Measurements from ENCODE around the gene CCDC69. TPM values are rescaled to one million over a fixed set of nuclear protein-coding genes. Genes with fewer than 3 reads are reported as not detected.

Gene CCDC69
- total RNA-seq, 2 experiments from 2014 or later = 33.0 to 34.5 TPM

GRCh38 chr5:151253605-151253950, 29.7 kb upstream of the CCDC69 start:
- ChIA-PET CTCF (interaction anchor here (0.5 to 2.9 kb wide), 6 partner anchors 9 to 138 kb away, joined by 3 to 11 read pairs (median 9); partner anchors contain the start of gene CCDC69), POLR2A (interaction anchor here (0.9 to 1.2 kb wide), 2 partner anchors 10 to 38 kb away, joined by 3 to 4 read pairs; no protein-coding TSS in a partner anchor)
- Mint-ChIP-seq H3K4me1 (ENCODE audit: low read depth) (peaks cover 39% of the 10 kb centered on the region), H3K9me3 (no peaks in the 10 kb centered on the region), H3K4me3 (peak overlapping the region; percentile 90), H3K27ac (peak overlapping the region; percentile 22), H3K27me3 (no peaks in the 10 kb centered on the region), H3K36me3 (ENCODE audit: low read depth) (no peaks in the 10 kb centered on the region)
- intact Hi-C loops (cut with micrococcal nuclease) = loop anchor here (5.0 kb wide), 1 partner anchor 41 kb away; no protein-coding TSS in a partner anchor
- DNase-seq = no peak
- ATAC-seq = no peak
- TF ChIP-seq CTCF (IDR thresholded peaks at IDR 0.05) = no peak

GRCh38 chr5:151252762-151253604, 29.1 kb upstream of the CCDC69 start, which contains the start of gene GM2A:
Gene GM2A (plus strand): TSS chr5:151253185. CDS start chr5:151253217, 32 bp downstream.
- Mint-ChIP-seq H3K9me3 (no peaks in the 10 kb centered on the region), H3K4me3 (peak within 1 kb of the TSS; percentile 90), H3K27me3 (no peaks in the 10 kb centered on the region), H3K27ac (peak within 1 kb of the TSS; percentile 95), H3K36me3 (ENCODE audit: low read depth) (no peaks in the 10 kb centered on the region), H3K4me1 (ENCODE audit: low read depth) (peaks cover 39% of the 10 kb centered on the region)
- ChIA-PET CTCF (interaction anchor here (0.5 to 3.4 kb wide), 13 partner anchors 10 to 138 kb away, joined by 3 to 16 read pairs (median 6); partner anchors contain the start of gene CCDC69), POLR2A (interaction anchor here (0.6 to 1.8 kb wide), 6 partner anchors 11 to 500 kb away, joined by 3 to 6 read pairs (median 4); no protein-coding TSS in a partner anchor)
- no peak for TF ChIP-seq CTCF (IDR thresholded peaks at IDR 0.05)
- intact Hi-C loops (cut with micrococcal nuclease) = loop anchor here (5.0 kb wide), 1 partner anchor 41 kb away; no protein-coding TSS in a partner anchor
- DNase-seq = peak; percentile 100
- ATAC-seq = peak; percentile 92

GRCh38 chr5:151251621-151252020, 27.7 kb upstream of the CCDC69 start:
- no peaks in the 10 kb centered on the region for H3K27me3 Mint-ChIP-seq

GRCh38 chr5:151251001-151251551, 27.2 kb upstream of the CCDC69 start:
- ATAC-seq = no peak

More at GRCh38 chr5:151251621-151252020, 27.7 kb upstream of the CCDC69 start:
- H3K36me3 Mint-ChIP-seq (ENCODE audit: low read depth) = no peaks in the 10 kb centered on the region
- peak overlapping the region; percentile 90 for H3K4me3 Mint-ChIP-seq
- no peak for ATAC-seq
- no peaks in the 10 kb centered on the region for H3K9me3 Mint-ChIP-seq
- H3K27ac Mint-ChIP-seq = peak overlapping the region; percentile 95
- POLR2A ChIA-PET = interaction anchor here (0.7 to 2.2 kb wide), 5 partner anchors 10 to 188 kb away, joined by 3 to 11 read pairs (median 6); no protein-coding TSS in a partner anchor
- DNase-seq = no peak
- CTCF ChIA-PET = interaction anchor here (1.0 to 3.4 kb wide), 6 partner anchors 9 to 87 kb away, joined by 3 to 16 read pairs (median 8); partner anchors contain the start of gene CCDC69
- no peak for TF ChIP-seq CTCF (IDR thresholded peaks at IDR 0.05)
- peaks cover 39% of the 10 kb centered on the region for H3K4me1 Mint-ChIP-seq (ENCODE audit: low read depth)
- intact Hi-C loops (cut with micrococcal nuclease) = loop anchor here (5.0 kb wide), 1 partner anchor 39 kb away; no protein-coding TSS in a partner anchor

More at GRCh38 chr5:151251001-151251551, 27.2 kb upstream of the CCDC69 start:
- DNase-seq = peak; percentile 66
- Mint-ChIP-seq H3K27ac (peak overlapping the region; percentile 85), H3K4me3 (peak overlapping the region; percentile 90), H3K9me3 (no peaks in the 10 kb centered on the region), H3K27me3 (no peaks in the 10 kb centered on the region), H3K36me3 (ENCODE audit: low read depth) (no peaks in the 10 kb centered on the region), H3K4me1 (ENCODE audit: low read depth) (peaks cover 39% of the 10 kb centered on the region)
- POLR2A ChIA-PET = interaction anchor here (0.5 to 2.2 kb wide), 5 partner anchors 10 to 189 kb away, joined by 3 to 11 read pairs (median 6); no protein-coding TSS in a partner anchor
- intact Hi-C loops (cut with micrococcal nuclease) = loop anchor here (5.0 kb wide), 1 partner anchor 39 kb away; no protein-coding TSS in a partner anchor
- CTCF ChIA-PET = interaction anchor here (0.9 to 3.4 kb wide), 4 partner anchors 8 to 88 kb away, joined by 3 to 16 read pairs (median 4); partner anchors contain the start of gene CCDC69
- no peak for TF ChIP-seq CTCF (IDR thresholded peaks at IDR 0.05)

All from activated CD8-positive, alpha-beta T cell treated with anti-CD3 and anti-CD28 coated beads for 36 hours (primary cell).